Measurements from ENCODE around the gene RHOT2. TPM values are rescaled to one million over a fixed set of nuclear protein-coding genes. Genes with fewer than 3 reads are reported as not detected.

RHOT2 gene
- total and polyA plus RNA-seq, 2 of the 8 experiments (the other 6 are each of a cell fraction or from before 2014, with no cell fraction given) = 149 to 194 TPM

GRCh38 chr16:619476-620100 lies 48.3 kb upstream of the RHOT2 start:
- 96% methylated on average over 20 of the region's 20 CpGs; no CpG with 5 or more reads in 1 of the 2 experiments for WGBS, 2 experiments (ENCODE audit: extremely low coverage in 1 of 2, insufficient coverage in 1 of 2, insufficient read length in 1 of 2, insufficient replicate concordance in 2 of 2, low coverage in 1 of 2, low lambda C conversion rate in 2 of 2, missing lambda C conversion rate in 1 of 2)
- Histone ChIP-seq H4K8ac (ENCODE audit: extremely low read depth, insufficient read depth, low read length) (no peak overlapping the region), H4K20me1 (replicated peaks in 1 of 2; ENCODE audit: control insufficient read depth in 1 of 2, insufficient read depth in 2 of 2, low read length in 2 of 2) (peaks cover 4 to 5% of the 10 kb centered on the region in 2 experiments), H4K5ac (ENCODE audit: insufficient read length, low read depth, low read length) (no peak overlapping the region), H3K79me1 (ENCODE audit: low read depth, low read length) (peaks cover 10% of the 10 kb centered on the region), H2BK15ac (ENCODE audit: low read length) (no peak overlapping the region), H3K23ac (ENCODE audit: insufficient read length) (no peak overlapping the region), H2BK5ac (ENCODE audit: low read depth, low read length) (no peak overlapping the region), H3K56ac (replicated peaks; ENCODE audit: insufficient read length, low read depth, low read length) (no peak overlapping the region), H3K4ac (replicated peaks; ENCODE audit: insufficient read length, low read depth, low read length) (no peak overlapping the region), H3K23me2 (ENCODE audit: low read depth, low read length) (no peaks in the 10 kb centered on the region), H3K4me3 (ENCODE audit: extremely low read depth in 1 of 4, insufficient read depth in 2 of 4, low read depth in 3 of 4, low read length in 4 of 4) (no peak overlapping the region), H3K27me3 (replicated peaks in 1 of 4; ENCODE audit: control insufficient read depth in 3 of 4, extremely low read depth in 1 of 4, insufficient read depth in 3 of 4, low read length in 3 of 4) (no peaks in the 10 kb centered on the region), H3K79me2 (ENCODE audit: control insufficient read depth in 1 of 2, insufficient read depth in 2 of 2, low read length in 2 of 2) (no peaks in the 10 kb centered on the region), H4K91ac (replicated peaks; ENCODE audit: insufficient read length, low read length) (no peak overlapping the region), H2BK120ac (replicated peaks; ENCODE audit: low read depth, low read length) (no peak overlapping the region), H3K18ac (ENCODE audit: extremely low read depth, low read length) (no peak overlapping the region), H2AFZ (ENCODE audit: low read length) (no peak overlapping the region), H3K4me1 (replicated peaks in 1 of 4; ENCODE audit: control insufficient read depth in 3 of 4, insufficient read depth in 4 of 4, low read length in 3 of 4) (peaks cover 0 to 14% (median 5%) of the 10 kb centered on the region in 4 experiments; a peak in 5 of 7 replicates), H3K4me2 (ENCODE audit: insufficient read depth in 1 of 2, low read depth in 2 of 2, low read length in 2 of 2) (no peak overlapping the region), H2BK12ac (ENCODE audit: low read depth, low read length) (no peak overlapping the region), H3K9me3 (ENCODE audit: insufficient read depth in 2 of 2, low read depth in 1 of 2, low read length in 1 of 2) (no peaks in the 10 kb centered on the region), H3K27ac (ENCODE audit: low read depth, low read length) (no peak overlapping the region), H2AK5ac (ENCODE audit: low read depth, low read length) (no peak overlapping the region), H2BK20ac (ENCODE audit: low read length) (no peak overlapping the region), H3K9ac (replicated peaks in 1 of 4; ENCODE audit: extremely low read depth in 1 of 4, low read depth in 3 of 4, low read length in 3 of 4) (no peak overlapping the region), H3K14ac (ENCODE audit: insufficient read length) (no peak overlapping the region), H3K36me3 (ENCODE audit: control insufficient read depth in 2 of 4, insufficient read depth in 4 of 4, low read length in 3 of 4) (no peaks in the 10 kb centered on the region; a peak in 1 of 8 replicates)
- FAIRE-seq = no peak
- ChIA-PET POLR2A (ENCODE audit: partially characterized antibody) (interaction anchor here (0.6 to 1.6 kb wide), 2 partner anchors 12 to 288 kb away, joined by 4 to 5 read pairs; partner anchors contain the start of gene WFIKKN1), CTCF (ENCODE audit: partially characterized antibody) (interaction anchor here (1.1 to 4.1 kb wide), 5 partner anchors 10 to 41 kb away, joined by 3 to 29 read pairs (median 17); no protein-coding TSS in a partner anchor)
- DNase-seq (ENCODE audit: low read depth in 1 of 2, low spot score in 2 of 2) = no peak

All from H1 (cell line).